GM12878 (cell line): Measurements from ENCODE around the gene SENP7. TPM values are rescaled to one million over a fixed set of nuclear protein-coding genes. Genes with fewer than 3 reads are reported as not detected.

ENCODE experiments used
- BHLHE40 ChIP-seq, 2 experiments: fragments of 450-650 bp in 1 of 2; IDR thresholded peaks; 2 replicates each; pipeline ENCODE4 v1.6.1; 2011 to 2017; ENCODE audit warnings: low read depth in 2 of 2, borderline replicate concordance in 1 of 2, improper control_type of control experiment in 1 of 2, low read length in 1 of 2, mild to moderate bottlenecking in 1 of 2
- CBX3 ChIP-seq: fragments of 200-600 bp; sonication (generic); IDR thresholded peaks from 2 replicates; pipeline ENCODE4 v1.6.1; 2016; ENCODE audit warnings: low read depth, borderline replicate concordance
- CREB1 ChIP-seq: IDR thresholded peaks from 2 replicates; pipeline ENCODE4 v1.6.1; 2012; ENCODE audit warnings: low read depth, mild to moderate bottlenecking, inconsistent platforms
- EP300 ChIP-seq, 2 experiments: fragments of 150-350 bp in 1 of 2; IDR thresholded peaks; 2 replicates each; pipeline ENCODE4 v1.6.1; 2011 to 2012; ENCODE audit warnings: low read depth in 2 of 2, low read length in 2 of 2, borderline replicate concordance in 1 of 2, improper control_type of control experiment in 1 of 2, inconsistent platforms in 1 of 2; ENCODE audit not compliant: control insufficient read depth in 1 of 2
- GABPA ChIP-seq: IDR thresholded peaks from 2 replicates; pipeline ENCODE4 v1.6.1; 2014; ENCODE audit warnings: antibody characterized with exemption, low read depth, mild to moderate bottlenecking, inconsistent platforms
- HCFC1 ChIP-seq: fragments of 150-350 bp; IDR thresholded peaks from 2 replicates; pipeline ENCODE4 v1.6.1; 2014; ENCODE audit warnings: low read length
- IKZF2 ChIP-seq, 2 experiments: fragments of 450-650 bp; IDR thresholded peaks; 2 replicates each; pipeline ENCODE4 v1.6.1; 2017; ENCODE audit warnings: mild to moderate bottlenecking in 2 of 2, moderate library complexity in 2 of 2
- JUNB ChIP-seq: IDR thresholded peaks from 2 replicates; pipeline ENCODE4 v1.6.1; 2016; ENCODE audit warnings: antibody characterized with exemption, mild to moderate bottlenecking
- MEF2B ChIP-seq: fragments of 450-650 bp; IDR thresholded peaks from 2 replicates; pipeline ENCODE4 v1.6.1; 2018; ENCODE audit warnings: mild to moderate bottlenecking, moderate library complexity; ENCODE audit not compliant: partially characterized antibody, poor library complexity, severe bottlenecking
- MTA2 ChIP-seq: fragments of 450-650 bp; IDR thresholded peaks from 2 replicates; pipeline ENCODE4 v1.6.1; 2016; ENCODE audit warnings: low read depth, mild to moderate bottlenecking, moderate library complexity
- NFIC ChIP-seq: IDR thresholded peaks from 2 replicates; pipeline ENCODE4 v1.6.1; 2012; ENCODE audit warnings: low read depth, mild to moderate bottlenecking, inconsistent platforms, low read length, moderate library complexity
- NR2C1 ChIP-seq: fragments of 450-650 bp; IDR thresholded peaks from 2 replicates; pipeline ENCODE4 v1.6.1; 2017; ENCODE audit warnings: antibody characterized with exemption, mild to moderate bottlenecking, moderate library complexity
- RELA ChIP-seq: fragments of 450-650 bp; IDR thresholded peaks from 2 replicates; pipeline ENCODE4 v1.8.0; 2014; ENCODE audit warnings: borderline replicate concordance; ENCODE audit not compliant: partially characterized antibody
- SMAD5 ChIP-seq: IDR thresholded peaks from 2 replicates; pipeline ENCODE4 v1.6.1; 2016; ENCODE audit warnings: antibody characterized with exemption, low read depth
- SPI1 ChIP-seq: IDR thresholded peaks from 2 replicates; pipeline ENCODE4 v1.6.1; 2011; ENCODE audit warnings: low read depth, mild to moderate bottlenecking, low read length, moderate library complexity, borderline replicate concordance; ENCODE audit not compliant: insufficient read depth
- SUPT20H ChIP-seq: IDR thresholded peaks from 2 replicates; pipeline ENCODE4 v1.6.1; 2011; ENCODE audit warnings: low read depth, mild to moderate bottlenecking, low read length, moderate library complexity, borderline replicate concordance; ENCODE audit not compliant: control insufficient read depth
- TBL1XR1 ChIP-seq: IDR thresholded peaks from 2 replicates; pipeline ENCODE4 v1.6.1; 2012; ENCODE audit warnings: low read depth, low read length, improper control_type of control experiment
- ZBTB40 ChIP-seq: fragments of 450-650 bp; IDR thresholded peaks from 2 replicates; pipeline ENCODE4 v1.6.1; 2016; ENCODE audit warnings: mild to moderate bottlenecking, moderate library complexity, borderline replicate concordance
- ZNF24 ChIP-seq: fragments of 450-650 bp; IDR thresholded peaks from 2 replicates; pipeline ENCODE4 v1.6.1; 2017; ENCODE audit warnings: antibody characterized with exemption, mild to moderate bottlenecking
- ZSCAN29 ChIP-seq: fragments of 450-650 bp; IDR thresholded peaks from 2 replicates; pipeline ENCODE4 v1.6.1; 2017; ENCODE audit warnings: mild to moderate bottlenecking, moderate library complexity
- polyA plus RNA-seq, 11 experiments: library from polyadenylated mRNA; depleted of rRNA in 4 of 11; unstranded in 6 of 11; stranded (reverse) in 5 of 11; fragments of >200 nt; fragmentation: Nextera tagmentation in 4 of 11; fragmentation: Illumina TruSeq in 1 of 11; extraction: Ambion mirVana in 4 of 11; extraction: Trizol in 1 of 11; gene quantifications; 1 replicate in 1 of 11; 2 replicates in 10 of 11; pipeline versions ENCODE4 v1.2.1 to v1.2.3, GENCODE V29; 2011 to 2016; ENCODE audit warnings: inconsistent platforms in 2 of 11, missing spikeins in 2 of 11, low read depth in 1 of 11
- total RNA-seq, 4 experiments: library from RNA; depleted of rRNA in 3 of 4; stranded (reverse); fragments of >200 nt in 3 of 4; fragmentation: Illumina TruSeq in 1 of 4; extraction: Trizol in 1 of 4; gene quantifications; 2 replicates each; pipeline versions ENCODE4 v1.2.1 to v1.2.3, GENCODE V29; 2013 to 2021
- TF ChIP-seq, protein P1 (sequence below): fragments of 150-350 bp; IDR thresholded peaks from 2 replicates; pipeline ENCODE4 v1.6.1; 2014; ENCODE audit warnings: mild to moderate bottlenecking, low read depth, low read length
- TF ChIP-seq, protein P2 (sequence below): fragments of 450-650 bp; IDR thresholded peaks from 2 replicates; pipeline ENCODE4 v1.6.1; 2018; ENCODE audit warnings: mild to moderate bottlenecking, low read depth, moderate library complexity; ENCODE audit not compliant: partially characterized antibody

SENP7 gene
- total and polyA plus RNA-seq, 10 of the 15 experiments (the other 5 are each of a cell fraction or from before 2014, with no cell fraction given): 2.6 to 14.7 (median 8.3) TPM

GRCh38 chr3:101379658-101380376, 133.2 kb downstream of the SENP7 start (continued):
- peak; percentile 88 for TF ChIP-seq JUNB
- TF ChIP-seq NFIC: peak; percentile 93
- no peak for TF ChIP-seq SUPT20H
- no peak for TF ChIP-seq SMAD5
- TF ChIP-seq EP300 (IDR thresholded peaks at IDR 0.05; ENCODE audit: borderline replicate concordance in 1 of 2, control insufficient read depth in 1 of 2, low read depth in 2 of 2, low read length in 2 of 2): peak; percentile 72 to 74
- TF ChIP-seq ZSCAN29: no peak
- TF ChIP-seq HCFC1: no peak
- peak; percentile 88 to 93 for TF ChIP-seq IKZF2 (IDR thresholded peaks at IDR 0.05)
- TF ChIP-seq MTA2: peak; percentile 96
- TF ChIP-seq, protein P1, sequence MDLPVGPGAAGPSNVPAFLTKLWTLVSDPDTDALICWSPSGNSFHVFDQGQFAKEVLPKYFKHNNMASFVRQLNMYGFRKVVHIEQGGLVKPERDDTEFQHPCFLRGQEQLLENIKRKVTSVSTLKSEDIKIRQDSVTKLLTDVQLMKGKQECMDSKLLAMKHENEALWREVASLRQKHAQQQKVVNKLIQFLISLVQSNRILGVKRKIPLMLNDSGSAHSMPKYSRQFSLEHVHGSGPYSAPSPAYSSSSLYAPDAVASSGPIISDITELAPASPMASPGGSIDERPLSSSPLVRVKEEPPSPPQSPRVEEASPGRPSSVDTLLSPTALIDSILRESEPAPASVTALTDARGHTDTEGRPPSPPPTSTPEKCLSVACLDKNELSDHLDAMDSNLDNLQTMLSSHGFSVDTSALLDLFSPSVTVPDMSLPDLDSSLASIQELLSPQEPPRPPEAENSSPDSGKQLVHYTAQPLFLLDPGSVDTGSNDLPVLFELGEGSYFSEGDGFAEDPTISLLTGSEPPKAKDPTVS: no peak
- TF ChIP-seq, protein P2, sequence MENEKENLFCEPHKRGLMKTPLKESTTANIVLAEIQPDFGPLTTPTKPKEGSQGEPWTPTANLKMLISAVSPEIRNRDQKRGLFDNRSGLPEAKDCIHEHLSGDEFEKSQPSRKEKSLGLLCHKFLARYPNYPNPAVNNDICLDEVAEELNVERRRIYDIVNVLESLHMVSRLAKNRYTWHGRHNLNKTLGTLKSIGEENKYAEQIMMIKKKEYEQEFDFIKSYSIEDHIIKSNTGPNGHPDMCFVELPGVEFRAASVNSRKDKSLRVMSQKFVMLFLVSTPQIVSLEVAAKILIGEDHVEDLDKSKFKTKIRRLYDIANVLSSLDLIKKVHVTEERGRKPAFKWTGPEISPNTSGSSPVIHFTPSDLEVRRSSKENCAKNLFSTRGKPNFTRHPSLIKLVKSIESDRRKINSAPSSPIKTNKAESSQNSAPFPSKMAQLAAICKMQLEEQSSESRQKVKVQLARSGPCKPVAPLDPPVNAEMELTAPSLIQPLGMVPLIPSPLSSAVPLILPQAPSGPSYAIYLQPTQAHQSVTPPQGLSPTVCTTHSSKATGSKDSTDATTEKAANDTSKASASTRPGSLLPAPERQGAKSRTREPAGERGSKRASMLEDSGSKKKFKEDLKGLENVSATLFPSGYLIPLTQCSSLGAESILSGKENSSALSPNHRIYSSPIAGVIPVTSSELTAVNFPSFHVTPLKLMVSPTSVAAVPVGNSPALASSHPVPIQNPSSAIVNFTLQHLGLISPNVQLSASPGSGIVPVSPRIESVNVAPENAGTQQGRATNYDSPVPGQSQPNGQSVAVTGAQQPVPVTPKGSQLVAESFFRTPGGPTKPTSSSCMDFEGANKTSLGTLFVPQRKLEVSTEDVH: no peak
- TF ChIP-seq NR2C1: no peak
- peak; percentile 28 for TF ChIP-seq RELA
- TF ChIP-seq CBX3: no peak
- 0 out of 4 replicates have a peak, but pooled peaks of 1 of the 2 experiments have one; percentile 9 for TF ChIP-seq BHLHE40 (IDR thresholded peaks at IDR 0.05; ENCODE audit: borderline replicate concordance in 1 of 2, low read depth in 2 of 2, low read length in 1 of 2)
- peak; percentile 80 for TF ChIP-seq ZNF24
- TF ChIP-seq GABPA: peak; percentile 63
- 0 out of 2 replicates have a peak, but pooled peaks have one; percentile 31 for TF ChIP-seq CREB1
- peak; percentile 86 for TF ChIP-seq MEF2B
- peak; percentile 50; the same call in 1 of the 2 replicates for TF ChIP-seq ZBTB40
- TF ChIP-seq TBL1XR1: peak; percentile 45; the same call in 1 of the 2 replicates
- TF ChIP-seq SPI1: peak; percentile 72; the same call in 1 of the 2 replicates
